HepG2 (cell line): Measurements from ENCODE around the gene SLC22A23. TPM values are rescaled to one million over a fixed set of nuclear protein-coding genes. Genes with fewer than 3 reads are reported as not detected.
A peak's percentile ranks its signal among the peaks of the same experiment; 100 is the strongest.

ENCODE experiments used
- CBX5 ChIP-seq: sonication (generic); formaldehyde crosslinking; IDR thresholded peaks from 2 replicates; pipeline ENCODE4 v1.4.0; 2020; ENCODE audit warnings: missing genetic modification reagents, borderline replicate concordance
- CC2D1A ChIP-seq: sonication (generic); formaldehyde crosslinking; IDR thresholded peaks from 2 replicates; pipeline ENCODE4 v1.8.1; 2023; ENCODE audit warnings: mild to moderate bottlenecking, missing genetic modification reagents
- GLI4 ChIP-seq: sonication (generic); formaldehyde crosslinking; IDR thresholded peaks from 2 replicates; pipeline ENCODE4 v1.5.1; 2020; ENCODE audit warnings: missing genetic modification reagents, mild to moderate bottlenecking, moderate library complexity, borderline replicate concordance
- KLF6 ChIP-seq: IDR thresholded peaks from 2 replicates; pipeline ENCODE4 v1.8.0; 2016; ENCODE audit warnings: missing biosample characterization, missing genetic modification reagents
- MXD3 ChIP-seq: IDR thresholded peaks from 2 replicates; pipeline ENCODE4 v1.6.1; 2016; ENCODE audit warnings: mild to moderate bottlenecking, missing biosample characterization, missing genetic modification reagents
- MYPOP ChIP-seq: sonication (generic); formaldehyde crosslinking; IDR thresholded peaks from 2 replicates; pipeline ENCODE4 v1.8.1; 2023; ENCODE audit warnings: mild to moderate bottlenecking, moderate library complexity, missing genetic modification reagents
- RBFOX2 ChIP-seq: fragments of 200-400 bp; formaldehyde crosslinking; IDR thresholded peaks from 2 replicates; pipeline ENCODE4 v1.6.1; 2017; ENCODE audit warnings: low read depth, mild to moderate bottlenecking, low read length
- TAF1 ChIP-seq: sonication (generic); formaldehyde crosslinking; IDR thresholded peaks from 2 replicates; pipeline ENCODE4 v1.4.0; 2020; ENCODE audit warnings: missing genetic modification reagents
- TBX3 ChIP-seq: fragments of 450-650 bp; IDR thresholded peaks from 2 replicates; pipeline ENCODE4 v1.6.1; 2017; ENCODE audit warnings: antibody characterized with exemption, mild to moderate bottlenecking, inconsistent platforms, borderline replicate concordance
- TMF1 ChIP-seq: sonication (generic); formaldehyde crosslinking; IDR thresholded peaks from 2 replicates; pipeline ENCODE4 v1.8.1; 2022; ENCODE audit warnings: low read depth, missing genetic modification reagents
- TP53 ChIP-seq: sonication (generic); formaldehyde crosslinking; conservative IDR thresholded peaks from 2 replicates; pipeline ENCODE4 v1.4.0; 2020; ENCODE audit warnings: missing genetic modification reagents
- ZBTB49 ChIP-seq: sonication (generic); formaldehyde crosslinking; IDR thresholded peaks from 2 replicates; pipeline ENCODE4 v1.4.0; 2020; ENCODE audit warnings: missing genetic modification reagents, borderline replicate concordance
- ZFP90 ChIP-seq: sonication (generic); formaldehyde crosslinking; IDR thresholded peaks from 2 replicates; pipeline ENCODE4 v1.8.0; 2022; ENCODE audit warnings: missing genetic modification reagents, mild to moderate bottlenecking, inconsistent platforms, borderline replicate concordance
- ZNF230 ChIP-seq: sonication (generic); formaldehyde crosslinking; IDR thresholded peaks from 2 replicates; pipeline ENCODE4 v1.4.0; 2020; ENCODE audit warnings: mild to moderate bottlenecking, missing genetic modification reagents
- ZNF274 ChIP-seq: sonication (generic); formaldehyde crosslinking; IDR thresholded peaks from 2 replicates; pipeline ENCODE4 v1.5.1; 2020; ENCODE audit warnings: mild to moderate bottlenecking, missing genetic modification reagents
- ZNF350 ChIP-seq: sonication (generic); formaldehyde crosslinking; IDR thresholded peaks from 2 replicates; pipeline ENCODE4 v1.4.0; 2020; ENCODE audit warnings: mild to moderate bottlenecking, low read depth, missing genetic modification reagents, borderline replicate concordance
- ZNF451 ChIP-seq: sonication (generic); formaldehyde crosslinking; IDR thresholded peaks from 2 replicates; pipeline ENCODE4 v1.5.0; 2020; ENCODE audit warnings: mild to moderate bottlenecking, missing genetic modification reagents
- ZNF629 ChIP-seq: sonication (generic); formaldehyde crosslinking; conservative IDR thresholded peaks from 2 replicates; pipeline ENCODE4 v1.5.0; 2020; ENCODE audit warnings: missing genetic modification reagents
- ZNF766 ChIP-seq: sonication (generic); formaldehyde crosslinking; IDR thresholded peaks from 2 replicates; pipeline ENCODE4 v1.5.0; 2020; ENCODE audit warnings: missing genetic modification reagents, borderline replicate concordance
- ZNF781 ChIP-seq: sonication (generic); formaldehyde crosslinking; IDR thresholded peaks from 2 replicates; pipeline ENCODE4 v1.5.1; 2020; ENCODE audit warnings: borderline replicate concordance, mild to moderate bottlenecking, missing genetic modification reagents; ENCODE audit errors: not compliant biosample characterization
- ZNF883 ChIP-seq: sonication (generic); formaldehyde crosslinking; IDR thresholded peaks from 2 replicates; pipeline ENCODE4 v1.5.1; 2020; ENCODE audit warnings: mild to moderate bottlenecking, missing genetic modification reagents; ENCODE audit errors: not compliant biosample characterization
- polyA plus RNA-seq, 8 experiments: library from polyadenylated mRNA; depleted of rRNA in 3 of 8; stranded (reverse) in 7 of 8; unstranded in 1 of 8; fragments of >200 nt; fragmentation: Illumina TruSeq in 4 of 8; extraction: Trizol in 4 of 8; gene quantifications; 2 replicates each; pipeline versions ENCODE4 v1.2.1 to v1.2.3, GENCODE V29; 2011 to 2016; ENCODE audit warnings: low read depth in 4 of 8, missing spikeins in 1 of 8, mixed read lengths in 1 of 8; ENCODE audit not compliant: insufficient read depth in 1 of 8
- total RNA-seq, 5 experiments: library from RNA; depleted of rRNA; stranded (reverse); fragments of >200 nt; fragmentation: Illumina TruSeq; extraction: Trizol; gene quantifications; 2 replicates each; pipeline ENCODE4 v1.2.3, GENCODE V29; 2016; ENCODE audit warnings: low read depth in 1 of 5
- TF ChIP-seq, protein P1 (sequence below): sonication (generic); formaldehyde crosslinking; IDR thresholded peaks from 2 replicates; pipeline ENCODE4 v1.5.1; 2020; ENCODE audit warnings: mild to moderate bottlenecking, missing genetic modification reagents, moderate library complexity

Gene SLC22A23
- total and polyA plus RNA-seq, 2 of the 13 experiments (the other 11 are each of a cell fraction or from before 2014, with no cell fraction given) = 11.8 to 17.5 TPM

DNA sequence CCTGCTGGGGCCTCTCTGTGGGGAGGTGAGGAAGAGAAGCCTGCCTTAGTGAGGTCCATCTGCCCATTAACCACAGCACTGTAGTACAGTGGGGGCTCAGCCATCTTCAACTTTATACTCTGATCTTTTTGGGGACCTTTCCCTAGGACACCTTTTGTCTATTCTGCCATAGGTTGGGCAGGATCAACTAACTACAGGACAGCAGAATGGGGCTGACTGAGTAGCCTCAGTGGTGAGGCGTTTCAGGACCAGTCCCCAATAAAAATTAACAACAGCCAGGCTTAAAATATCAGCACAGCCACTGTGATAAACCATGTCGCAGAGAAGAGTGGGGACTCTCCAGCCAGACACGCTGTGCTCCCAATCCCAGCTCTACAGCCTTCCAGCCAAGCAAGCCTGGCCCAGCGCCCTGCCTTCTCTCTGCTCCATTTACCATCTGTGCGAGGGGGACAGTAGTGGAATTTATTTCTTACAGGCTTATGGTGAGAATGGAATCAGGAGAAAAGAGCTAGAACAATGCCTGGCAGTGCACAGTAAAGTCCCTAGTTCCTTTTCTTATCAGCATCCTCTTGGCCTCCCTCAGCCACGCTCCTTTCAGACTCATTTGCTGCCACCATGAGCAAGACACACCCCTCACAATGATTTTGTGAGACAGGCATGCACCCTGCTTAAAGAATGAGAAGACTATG, 75.5 kb downstream of the SLC22A23 start (continued):
- 0 out of 2 replicates have a peak, but pooled peaks have one; percentile 15 for TF ChIP-seq CC2D1A
- TF ChIP-seq ZBTB49 (CRISPR knock-in tag) = peak; percentile 42; the same call in 1 of the 2 replicates
- TF ChIP-seq ZNF451 (CRISPR knock-in tag) = no peak
- peak; percentile 53; the same call in 1 of the 2 replicates for TF ChIP-seq TP53
- TF ChIP-seq MYPOP (CRISPR knock-in tag) = 0 out of 2 replicates have a peak, but pooled peaks have one; percentile 2
- peak; percentile 4; the same call in 1 of the 2 replicates for TF ChIP-seq TMF1 (CRISPR knock-in tag)
- peak; percentile 42; the same call in 1 of the 2 replicates for TF ChIP-seq RBFOX2
- TF ChIP-seq MXD3 (CRISPR knock-in tag) = no peak
- TF ChIP-seq ZNF274 (CRISPR knock-in tag) = peak; percentile 64; the same call in 1 of the 2 replicates
- TF ChIP-seq ZNF883 (CRISPR knock-in tag) = peak; percentile 72
- TF ChIP-seq GLI4 (CRISPR knock-in tag) = peak; percentile 73
- peak; percentile 34 for TF ChIP-seq ZNF781
- TF ChIP-seq ZFP90 (CRISPR knock-in tag) = 0 out of 2 replicates have a peak, but pooled peaks have one; percentile 9
- no peak for TF ChIP-seq KLF6 (CRISPR knock-in tag)
- TF ChIP-seq, protein P1, sequence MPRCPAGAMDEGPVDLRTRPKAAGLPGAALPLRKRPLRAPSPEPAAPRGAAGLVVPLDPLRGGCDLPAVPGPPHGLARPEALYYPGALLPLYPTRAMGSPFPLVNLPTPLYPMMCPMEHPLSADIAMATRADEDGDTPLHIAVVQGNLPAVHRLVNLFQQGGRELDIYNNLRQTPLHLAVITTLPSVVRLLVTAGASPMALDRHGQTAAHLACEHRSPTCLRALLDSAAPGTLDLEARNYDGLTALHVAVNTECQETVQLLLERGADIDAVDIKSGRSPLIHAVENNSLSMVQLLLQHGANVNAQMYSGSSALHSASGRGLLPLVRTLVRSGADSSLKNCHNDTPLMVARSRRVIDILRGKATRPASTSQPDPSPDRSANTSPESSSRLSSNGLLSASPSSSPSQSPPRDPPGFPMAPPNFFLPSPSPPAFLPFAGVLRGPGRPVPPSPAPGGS = peak; percentile 75; the same call in 1 of the 2 replicates
- 0 out of 2 replicates have a peak, but pooled peaks have one; percentile 3 for TF ChIP-seq TAF1 (CRISPR knock-in tag)
- no peak for TF ChIP-seq TBX3
- 0 out of 2 replicates have a peak, but pooled peaks have one; percentile 10 for TF ChIP-seq ZNF629 (CRISPR knock-in tag)
- TF ChIP-seq CBX5 = 0 out of 2 replicates have a peak, but pooled peaks have one; percentile 2
- peak; percentile 62; the same call in 1 of the 2 replicates for TF ChIP-seq ZNF230 (CRISPR knock-in tag)
- no peak for TF ChIP-seq ZNF766 (CRISPR knock-in tag)
- peak; percentile 34; the same call in 1 of the 2 replicates for TF ChIP-seq ZNF350 (CRISPR knock-in tag)
